Activated naive CD4-positive, alpha-beta T cell treated with anti-CD3 and anti-CD28 coated beads, Interleukin-2, amount 50 U/mL, for 16 hours (primary cell): ENCODE measurements around the gene TSHZ1.
A peak's percentile ranks its signal among the peaks of the same experiment; 100 is the strongest.

Source experiments
- DNase-seq: peaks from one replicate; pipeline ENCODE4 v3.0.0-alpha.2; 2020

The TSHZ1 gene

DNA sequence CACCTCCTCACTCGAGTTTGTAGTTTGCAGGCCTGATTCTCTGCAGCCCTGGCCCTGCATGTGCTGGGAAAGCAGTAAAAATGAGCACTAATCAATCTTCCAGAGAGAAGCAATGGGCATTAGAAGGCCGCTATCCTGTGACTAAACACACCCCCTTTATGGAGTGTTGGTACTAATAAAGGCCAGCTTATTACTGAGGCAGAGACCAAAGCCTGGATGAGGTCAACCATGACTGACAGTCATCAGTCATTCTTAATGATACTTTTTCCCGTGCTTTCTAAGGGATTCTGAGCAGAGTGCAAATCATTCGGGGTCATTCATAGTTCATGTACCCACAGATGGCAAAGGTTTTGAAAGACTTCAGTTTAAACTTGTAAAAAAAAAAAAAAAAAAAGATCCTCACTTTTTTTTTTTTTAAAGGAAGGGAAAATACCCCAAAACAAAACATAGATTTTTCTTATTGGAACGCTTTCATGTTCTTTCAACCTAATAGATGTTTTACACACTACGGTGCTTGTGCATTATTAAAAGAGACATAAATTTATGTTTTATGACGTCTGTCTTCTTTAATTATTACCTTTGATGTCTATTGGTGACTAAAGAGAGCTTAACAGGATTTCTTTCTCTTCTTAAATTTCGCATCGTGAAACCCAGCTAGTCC, 13.2 kb downstream of the TSHZ1 start:
- DNase-seq: no peak

DNA sequence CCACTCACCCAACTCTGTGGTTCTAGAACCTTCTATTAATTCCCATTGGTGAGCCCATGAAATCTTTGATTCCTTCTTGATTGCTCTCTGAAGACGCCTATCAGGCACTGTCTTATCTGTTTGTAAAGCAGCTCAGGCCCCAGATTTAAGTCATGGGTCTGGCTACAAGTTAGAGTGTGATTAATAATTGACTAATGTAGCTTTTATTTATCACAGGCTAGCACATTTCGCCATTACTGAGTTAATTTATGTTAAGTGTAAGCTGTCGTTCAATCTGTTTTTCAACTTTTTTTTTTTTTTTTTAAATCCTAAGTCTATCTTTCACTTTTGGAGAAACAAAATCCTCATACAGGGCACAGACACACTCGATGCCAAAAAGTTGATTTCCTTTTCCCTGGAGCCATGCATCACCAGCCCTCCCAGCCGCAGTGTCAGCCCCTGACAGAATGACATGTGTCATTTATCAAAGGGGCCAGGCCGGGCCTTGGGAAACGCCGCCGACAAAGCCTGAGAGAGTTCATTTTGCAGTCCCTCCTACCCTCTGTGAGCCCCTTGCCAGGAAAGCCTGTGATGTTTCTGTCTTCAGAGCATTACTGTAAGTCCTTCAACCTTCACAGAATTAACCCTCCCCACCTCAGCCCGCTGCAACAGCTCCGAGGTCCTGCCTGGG, 15.8 kb downstream of the TSHZ1 start:
- no peak for DNase-seq

DNA sequence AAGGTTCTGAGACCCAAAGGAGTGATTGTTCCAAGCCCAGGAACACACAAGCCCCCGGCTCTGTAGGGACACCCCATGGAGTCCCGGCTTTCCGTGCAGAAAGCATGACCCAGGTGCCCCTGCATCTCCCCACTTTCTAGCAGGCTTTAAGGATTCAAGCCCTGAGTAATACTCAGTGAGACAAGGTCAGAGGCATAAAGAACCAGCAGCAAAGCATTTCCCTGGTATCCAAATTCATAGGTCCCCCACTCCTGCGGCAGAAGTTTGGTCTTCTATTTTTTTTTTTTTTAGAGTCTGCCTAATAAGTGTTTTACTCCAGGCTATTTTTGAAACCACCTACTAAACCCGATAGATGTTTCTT, 16.3 kb downstream of the TSHZ1 start:
- DNase-seq: no peak

DNA sequence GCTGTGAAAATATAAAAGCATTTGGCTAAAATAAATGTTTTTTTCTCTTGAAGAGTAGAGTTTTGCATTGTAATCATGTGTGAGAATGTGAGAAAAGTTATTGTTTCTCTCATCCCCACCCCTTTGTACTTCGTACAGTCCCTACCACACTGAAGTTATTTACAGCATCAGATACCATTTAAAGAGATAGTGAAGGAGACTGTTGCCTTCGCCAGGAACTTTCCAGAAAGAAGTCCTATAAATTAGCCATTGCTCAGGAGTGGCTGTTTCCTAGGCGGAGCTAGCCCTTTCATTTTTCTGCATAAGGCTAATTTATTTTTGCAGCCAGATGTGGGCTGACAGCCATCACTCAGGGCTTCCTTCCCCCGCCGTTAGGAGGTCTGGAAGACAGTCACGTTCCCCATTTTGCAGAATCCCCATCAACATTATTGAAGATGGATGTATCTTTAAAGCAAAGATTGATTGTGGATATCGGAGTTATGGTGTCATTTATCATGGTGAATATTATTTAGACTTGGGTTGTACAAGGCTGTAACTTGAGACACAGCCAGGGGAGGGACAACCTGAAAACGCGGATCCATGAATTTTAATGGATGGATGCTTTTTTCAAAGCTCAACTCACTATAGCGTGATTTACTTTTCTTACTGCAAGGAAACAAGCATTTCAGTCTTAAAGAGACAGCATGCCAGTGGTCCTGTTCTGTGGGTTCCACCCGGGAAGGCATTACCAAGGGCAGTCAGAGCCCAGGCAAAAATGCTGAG, 17.1 kb downstream of the TSHZ1 start:
- no peak for DNase-seq

GRCh38 chr18:75228967-75229366, 18.4 kb downstream of the TSHZ1 start:
- no peak for DNase-seq

DNA sequence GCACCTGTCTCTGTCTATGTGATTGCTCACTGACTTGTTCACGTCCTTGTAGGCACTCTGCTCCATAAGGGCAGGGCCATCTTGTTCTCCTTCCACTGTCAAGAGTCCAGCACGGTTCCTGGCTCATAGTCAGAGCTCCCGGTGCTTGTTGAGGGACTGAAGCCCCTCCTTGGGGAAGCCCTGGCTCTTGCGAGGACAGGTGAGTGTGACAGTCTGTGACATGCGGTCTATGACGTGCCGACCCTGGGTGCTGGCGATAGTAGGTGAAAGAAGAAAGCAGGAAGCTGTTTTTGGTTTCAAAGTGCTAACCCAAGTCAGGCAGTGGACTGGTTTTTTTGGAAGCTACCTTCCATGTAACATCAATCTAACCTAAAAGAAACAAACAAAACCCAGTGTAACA, 18.8 kb downstream of the TSHZ1 start:
- no peak for DNase-seq

DNA sequence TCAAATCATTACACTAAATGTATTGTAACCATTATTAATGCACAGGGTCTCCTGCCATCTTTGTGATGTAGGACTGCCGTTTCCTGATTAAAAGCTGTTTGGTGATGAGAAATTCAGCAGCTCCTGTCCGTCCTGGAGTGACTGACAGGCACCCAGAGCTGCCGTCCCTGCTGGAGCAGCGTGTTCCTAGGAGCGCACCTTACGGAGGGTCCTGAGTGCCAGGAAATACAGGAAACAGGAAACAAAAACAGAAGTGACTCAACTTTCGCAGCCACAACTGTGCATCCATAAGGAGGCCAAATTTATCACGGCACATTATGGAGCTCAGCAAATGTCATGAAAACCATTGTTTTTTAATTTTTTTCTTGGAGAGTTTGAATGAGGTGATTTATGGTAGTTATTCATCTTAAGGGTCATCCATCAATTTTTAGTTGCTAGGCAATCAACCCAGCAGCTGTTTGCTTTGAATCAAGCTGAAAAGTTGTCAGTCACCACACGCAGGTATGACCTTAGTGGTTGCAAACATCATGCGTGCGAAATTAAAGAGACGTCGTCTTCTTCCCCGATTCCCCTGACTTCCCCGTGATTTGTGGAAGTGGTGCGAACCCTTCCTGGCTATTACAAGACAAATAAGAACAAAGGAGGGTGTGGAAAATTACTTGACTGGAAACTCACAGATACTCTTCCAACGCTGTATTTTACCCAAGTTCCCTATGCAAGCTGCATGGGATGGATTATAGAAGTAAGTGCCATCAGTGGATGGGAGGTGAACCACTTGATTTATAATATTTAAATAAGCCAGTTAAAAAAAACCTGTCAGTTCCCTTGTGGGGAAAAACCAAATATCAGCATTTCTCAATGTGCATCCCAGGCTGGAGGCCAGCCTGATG, 19.8 kb downstream of the TSHZ1 start:
- no peak for DNase-seq

DNA sequence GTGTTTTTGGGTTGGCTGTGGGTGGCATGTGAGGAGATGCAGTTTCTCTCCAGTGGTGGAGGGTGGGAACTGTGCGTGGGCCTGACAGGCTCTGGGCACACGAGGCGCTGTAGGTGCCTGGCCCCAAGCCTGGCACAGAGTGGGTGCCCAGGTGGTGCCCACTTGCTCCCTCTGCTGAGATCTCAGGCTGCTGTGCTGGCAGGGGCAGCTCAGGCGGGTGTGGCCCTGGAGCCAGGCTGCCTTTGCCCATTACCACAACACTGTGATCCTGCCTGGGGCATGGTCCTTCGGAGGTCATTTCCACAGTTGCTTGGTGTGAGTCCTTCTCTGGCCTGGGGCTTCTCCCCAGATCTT, 20.4 kb downstream of the TSHZ1 start:
- DNase-seq: no peak

DNA sequence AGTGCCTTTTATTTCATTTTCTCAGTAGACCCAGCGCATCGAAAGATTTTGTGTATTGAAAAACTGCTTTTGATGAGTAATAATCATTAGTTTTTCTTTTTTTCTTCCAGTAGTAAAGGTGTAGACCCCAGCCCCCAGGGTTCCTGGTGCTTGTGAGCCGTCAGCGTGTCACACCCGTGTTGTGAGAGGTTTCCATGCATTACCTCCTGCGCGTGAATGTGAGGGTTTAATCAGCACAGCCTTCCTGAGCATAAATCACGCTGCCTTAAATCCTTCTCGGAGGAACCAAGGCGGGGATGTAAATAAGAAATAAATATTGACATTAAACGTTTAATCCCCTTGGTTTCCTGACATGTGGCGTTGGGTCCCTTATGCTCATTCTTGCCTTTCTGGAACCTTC, 24.3 kb downstream of the TSHZ1 start:
- no peak for DNase-seq

DNA sequence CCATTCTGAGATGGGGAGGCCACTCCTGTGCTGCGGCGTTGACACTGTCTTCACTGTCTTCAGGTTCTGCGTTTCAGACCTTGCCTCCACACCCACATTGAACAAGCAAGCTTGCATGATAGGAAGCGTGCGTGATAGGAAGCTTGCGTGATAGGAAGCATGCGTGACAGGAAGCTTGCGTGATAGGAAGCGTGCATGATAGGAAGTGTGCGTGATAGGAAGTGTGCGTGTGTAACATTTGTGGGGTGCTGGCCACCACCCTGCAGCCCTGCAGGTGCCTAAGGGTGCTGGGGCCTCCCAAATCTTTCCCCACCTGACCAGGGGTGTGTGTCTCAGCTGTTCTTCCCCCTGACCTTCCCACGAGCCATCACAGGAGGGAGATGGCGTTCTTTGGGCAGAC, 25.3 kb downstream of the TSHZ1 start:
- no peak for DNase-seq

GRCh38 chr18:75238100-75238499, 27.5 kb downstream of the TSHZ1 start:
- no peak for DNase-seq

DNA sequence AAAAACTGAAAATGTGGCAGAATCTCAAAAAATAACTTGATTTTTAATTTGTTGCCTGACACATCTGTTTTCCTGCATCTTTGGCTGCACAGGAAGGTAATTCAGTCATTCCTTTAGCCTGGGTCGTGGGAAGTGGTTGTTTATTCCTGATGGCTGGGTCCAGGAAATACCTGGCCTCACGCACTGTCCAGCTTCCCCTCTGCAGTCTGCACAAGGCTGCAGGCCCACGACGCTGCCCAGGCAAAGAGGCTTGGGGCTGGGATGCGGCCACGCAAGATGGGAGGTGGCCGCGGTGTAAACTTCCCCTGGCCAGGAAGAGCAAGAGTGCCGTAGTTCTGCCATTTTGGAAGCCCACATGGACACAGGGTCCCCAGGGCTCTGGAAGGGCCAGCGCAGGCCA, 28.2 kb downstream of the TSHZ1 start:
- DNase-seq: no peak

- no peak for DNase-seq
Measured at GRCh38 chr18:75240433-75240832, 29.8 kb downstream of the TSHZ1 start.

- no peak for DNase-seq
Measured at GRCh38 chr18:75241705-75242104, 31.1 kb downstream of the TSHZ1 start.

- DNase-seq: peak; percentile 44
Measured at GRCh38 chr18:75244351-75245313, 34.0 kb downstream of the TSHZ1 start.

GRCh38 chr18:75246721-75247610, 36.4 kb downstream of the TSHZ1 start:
- DNase-seq: no peak

DNA sequence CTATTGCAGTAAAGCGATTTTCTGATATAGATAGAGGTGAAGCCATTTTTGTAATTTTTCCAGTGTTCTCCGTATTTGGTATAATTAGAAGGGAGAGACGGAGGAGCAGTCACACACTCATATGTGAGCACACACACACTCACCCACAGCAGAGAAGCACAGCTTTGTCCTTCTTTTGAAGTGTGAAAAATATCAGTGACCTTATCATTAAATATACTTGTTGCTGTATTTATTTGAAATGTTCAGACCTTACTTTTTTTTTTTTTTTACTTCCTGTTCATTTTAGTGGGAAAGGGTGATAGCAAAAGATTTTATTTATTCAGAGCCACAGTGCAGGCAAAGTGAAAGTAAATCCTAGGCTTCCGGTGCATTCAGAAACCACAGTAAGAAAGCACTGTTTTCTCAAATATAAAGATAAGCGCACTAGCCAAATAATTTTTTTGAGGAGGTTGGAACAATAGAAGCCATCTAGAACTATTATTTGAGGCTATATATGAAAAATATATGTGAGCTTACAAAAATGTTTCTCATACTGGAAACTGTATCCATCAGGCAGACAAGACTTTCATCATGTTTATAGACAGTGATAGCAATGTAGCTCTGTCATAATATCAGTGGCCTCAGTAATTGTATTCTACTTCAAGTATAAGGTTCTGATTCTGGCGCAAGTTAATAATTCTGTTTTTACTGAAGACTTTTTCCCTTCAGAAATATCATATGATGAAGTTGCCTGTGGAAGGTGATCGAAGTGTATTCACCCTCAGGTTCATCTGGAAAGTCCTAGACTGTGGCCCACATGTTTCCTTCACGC, 37.2 kb downstream of the TSHZ1 start:
- no peak for DNase-seq

GRCh38 chr18:75248426-75249174, 38.0 kb downstream of the TSHZ1 start:
- DNase-seq: no peak

DNA sequence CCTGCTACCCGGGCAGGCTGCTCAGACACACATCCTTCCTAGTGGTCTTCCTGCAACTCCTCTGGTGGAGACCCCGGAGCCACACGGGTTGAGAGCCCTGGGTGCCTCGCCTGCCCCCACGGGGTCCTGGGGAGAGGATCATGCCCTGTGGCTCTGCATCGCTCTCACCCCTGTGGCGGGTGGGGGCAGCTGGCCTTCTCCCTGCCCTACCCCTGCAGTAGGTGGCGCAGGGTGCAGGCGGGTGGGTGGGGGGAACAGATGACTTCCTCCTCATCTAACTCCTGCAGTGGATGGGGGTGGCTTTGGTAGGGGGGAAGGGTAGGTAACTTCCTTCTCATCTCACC, 38.5 kb downstream of the TSHZ1 start:
- DNase-seq: no peak
